ENCODE results near the gene KIF13A.
"Not testable (repeated sequence)": the region's sequence is repeated elsewhere in the genome, so short reads cannot be mapped to it uniquely, and the experiment has no call there.

- not testable (repeated sequence) for TF ChIP-seq EZH2 (optimal IDR thresholded peaks at IDR 0.05; ENCODE audit: low read depth, low read length); CTCF (IDR thresholded peaks at IDR 0.05; ENCODE audit: low read length); EZH2phosphoT487 (IDR thresholded peaks at IDR 0.05; ENCODE audit: low read length)
Observed at GRCh38 chr6:17976258-17976657, 11.2 kb downstream of the KIF13A start.

Data from MM.1S (cell line).